OCI-LY1 (cell line): ENCODE data around the gene PRSS38.

ENCODE experiments used
- H2AFZ ChIP-seq: fragments of 200-600 bp; sonication (generic), shearing (Covaris generic); 2 replicates; pipeline ENCODE4 v1.6.0; 2014; ENCODE audit warnings: antibody characterized with exemption, mild to moderate bottlenecking, low read length
- H3F3A ChIP-seq: fragments of 200-600 bp; sonication (generic), shearing (Covaris generic); 2 replicates; pipeline ENCODE4 v1.6.0; 2014; ENCODE audit warnings: mild to moderate bottlenecking, antibody characterized with exemption, low read length, moderate library complexity; ENCODE audit not compliant: insufficient read depth
- H3K27ac ChIP-seq: fragments of 200-600 bp; sonication (generic); 2 replicates; pipeline ENCODE4 v1.5.1; 2014; ENCODE audit warnings: low read length, mixed run types, mild to moderate bottlenecking, low read depth; ENCODE audit not compliant: poor library complexity, severe bottlenecking
- H3K27me3 ChIP-seq: fragments of 200-600 bp; sonication (generic); 2 replicates; pipeline ENCODE4 v1.6.0; 2014; ENCODE audit warnings: antibody characterized with exemption, mild to moderate bottlenecking, low read length, moderate library complexity; ENCODE audit not compliant: insufficient read depth
- H3K36me3 ChIP-seq: fragments of 200-600 bp; sonication (generic); 2 replicates; pipeline ENCODE4 v1.6.1; 2014; ENCODE audit warnings: mild to moderate bottlenecking, antibody characterized with exemption, low read length, moderate library complexity, mixed read lengths; ENCODE audit not compliant: insufficient read depth
- H3K4me1 ChIP-seq: fragments of 200-600 bp; sonication (generic); 2 replicates; pipeline ENCODE4 v1.5.1; 2014; ENCODE audit warnings: mild to moderate bottlenecking, low read length, moderate library complexity; ENCODE audit not compliant: insufficient read depth, severe bottlenecking
- H3K4me2 ChIP-seq: fragments of 200-600 bp; sonication (generic), shearing (Covaris generic); 2 replicates; pipeline ENCODE4 v1.6.1; 2014; ENCODE audit warnings: low read length
- H3K4me3 ChIP-seq: fragments of 200-600 bp; sonication (generic); 2 replicates; pipeline ENCODE4 v1.5.1; 2014; ENCODE audit warnings: low read length, low read depth, mild to moderate bottlenecking, mixed read lengths; ENCODE audit not compliant: poor library complexity, severe bottlenecking
- H3K79me2 ChIP-seq: fragments of 200-600 bp; shearing (Covaris generic); 2 replicates; pipeline ENCODE4 v1.6.1; 2016; ENCODE audit warnings: mixed run types, low read length, mixed read lengths; ENCODE audit not compliant: insufficient read depth
- H3K9ac ChIP-seq: fragments of 200-600 bp; sonication (generic), shearing (Covaris generic); 2 replicates; pipeline ENCODE4 v1.6.1; 2014; ENCODE audit warnings: mild to moderate bottlenecking, low read length, mixed read lengths
- H3K9me2 ChIP-seq: fragments of 200-600 bp; sonication (generic), shearing (Covaris generic); 2 replicates; pipeline ENCODE4 v1.6.1; 2014; ENCODE audit warnings: low read depth, mild to moderate bottlenecking, low read length, mixed read lengths
- H3K9me3 ChIP-seq: fragments of 200-600 bp; shearing (Covaris generic); 2 replicates; pipeline ENCODE4 v1.6.1; 2014; ENCODE audit warnings: low read length, mixed read lengths
- H4K20me1 ChIP-seq: fragments of 200-600 bp; sonication (generic), shearing (Covaris generic); 2 replicates; pipeline ENCODE4 v1.6.0; 2016; ENCODE audit warnings: mild to moderate bottlenecking, low read length; ENCODE audit not compliant: insufficient read depth
- CTCF ChIP-seq: fragments of 200-600 bp; sonication (generic), shearing (Covaris generic); IDR thresholded peaks from 2 replicates; pipeline ENCODE4 v1.5.1; 2017; ENCODE audit warnings: mild to moderate bottlenecking, antibody characterized with exemption, low read length, moderate library complexity, mixed read lengths
- EZH2 ChIP-seq: fragments of 200-600 bp; sonication (generic), shearing (Covaris generic); IDR thresholded peaks from 2 replicates; pipeline ENCODE4 v1.8.0; 2017; ENCODE audit warnings: borderline replicate concordance, mixed run types, mild to moderate bottlenecking, antibody characterized with exemption, low read length, moderate library complexity, mixed read lengths

PRSS38 gene

GRCh38 chr1:227774051-227774731 is 41.3 kb upstream of the PRSS38 start:
- H3K4me3 ChIP-seq = no peak overlapping the region
- TF ChIP-seq CTCF = no peak
- TF ChIP-seq EZH2 = no peak
- H3K36me3 ChIP-seq = peaks cover 3% of the 10 kb centered on the region; the same call in 1 of the 2 replicates
- no peaks in the 10 kb centered on the region for H4K20me1 ChIP-seq
- H3K27me3 ChIP-seq = no peaks in the 10 kb centered on the region
- no peak overlapping the region for H3K9ac ChIP-seq
- H3K9me3 ChIP-seq = no peaks in the 10 kb centered on the region
- H3K4me1 ChIP-seq = no peaks in the 10 kb centered on the region
- H3F3A ChIP-seq = no peaks in the 10 kb centered on the region
- no peak overlapping the region for H2AFZ ChIP-seq
- H3K9me2 ChIP-seq = no peaks in the 10 kb centered on the region
- H3K4me2 ChIP-seq = no peak overlapping the region
- H3K27ac ChIP-seq = no peak overlapping the region
- no peaks in the 10 kb centered on the region for H3K79me2 ChIP-seq

- Histone ChIP-seq H3K9me3 (no peaks in the 10 kb centered on the region), H3K36me3 (peaks cover 3% of the 10 kb centered on the region; the same call in 1 of the 2 replicates), H3K4me3 (no peak overlapping the region), H3K4me2 (no peak overlapping the region), H4K20me1 (no peaks in the 10 kb centered on the region), H3K9ac (no peak overlapping the region), H3K27me3 (no peaks in the 10 kb centered on the region), H3K27ac (no peak overlapping the region), H3K4me1 (no peaks in the 10 kb centered on the region), H3F3A (no peaks in the 10 kb centered on the region), H3K79me2 (no peaks in the 10 kb centered on the region), H3K9me2 (no peaks in the 10 kb centered on the region), H2AFZ (no peak overlapping the region)
- no peak for TF ChIP-seq CTCF
- TF ChIP-seq EZH2 = no peak
These were observed 40.4 kb upstream of the PRSS38 start for GRCh38 chr1:227774821-227775661.

- Histone ChIP-seq H3K9me3 (no peaks in the 10 kb centered on the region), H3F3A (no peaks in the 10 kb centered on the region), H3K4me2 (no peak overlapping the region), H3K36me3 (peaks cover 3% of the 10 kb centered on the region; the same call in 1 of the 2 replicates), H2AFZ (no peak overlapping the region), H3K4me1 (no peaks in the 10 kb centered on the region), H4K20me1 (no peaks in the 10 kb centered on the region), H3K27me3 (no peaks in the 10 kb centered on the region), H3K9ac (no peak overlapping the region), H3K79me2 (no peaks in the 10 kb centered on the region), H3K9me2 (no peaks in the 10 kb centered on the region), H3K4me3 (no peak overlapping the region), H3K27ac (no peak overlapping the region)
- TF ChIP-seq CTCF (no peak), EZH2 (no peak)
These were observed 39.6 kb upstream of the PRSS38 start for GRCh38 chr1:227775841-227776240.
